ENCODE results near the gene MCFD2.
A peak's percentile ranks its signal among the peaks of the same experiment; 100 is the strongest.

The MCFD2 gene

DNA sequence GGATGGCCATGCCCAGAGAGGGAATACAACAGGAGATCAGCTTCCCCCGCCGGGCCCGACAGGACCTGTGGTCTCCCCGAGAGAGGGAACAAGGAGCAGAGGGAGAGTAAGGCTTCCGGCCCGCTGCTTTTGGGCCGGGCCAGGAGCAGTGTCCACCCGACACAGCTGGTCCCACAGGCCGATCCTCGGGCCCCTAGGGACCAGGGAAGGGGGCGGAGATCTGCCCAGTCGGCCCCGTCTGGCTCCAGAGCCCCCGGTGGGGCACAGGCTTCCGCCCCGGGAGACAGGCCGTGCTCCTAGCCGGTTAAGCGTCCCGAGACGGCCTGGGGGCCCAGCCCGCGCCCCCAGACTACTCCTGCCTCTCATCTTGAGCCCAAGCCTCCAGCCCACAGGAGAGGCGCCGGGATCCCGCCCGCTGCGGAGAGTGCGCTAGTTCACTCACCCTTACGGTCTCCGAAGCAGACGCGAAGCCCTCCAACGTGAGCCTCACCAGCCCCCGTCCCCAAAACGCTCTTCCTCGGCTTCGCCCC, at the start of gene MCFD2:
TSS of gene MCFD2 (minus strand) at position 526 of the 530 bp plus-strand sequence. CDS start 6,635 bp downstream, outside the sequence.
- Mint-ChIP-seq H3K4me3 (peak within 1 kb of the TSS; percentile 96), H3K27me3 (ENCODE audit: low read depth) (peaks cover 4% of the 10 kb centered on the region), H3K9me3 (no peaks in the 10 kb centered on the region)

DNA sequence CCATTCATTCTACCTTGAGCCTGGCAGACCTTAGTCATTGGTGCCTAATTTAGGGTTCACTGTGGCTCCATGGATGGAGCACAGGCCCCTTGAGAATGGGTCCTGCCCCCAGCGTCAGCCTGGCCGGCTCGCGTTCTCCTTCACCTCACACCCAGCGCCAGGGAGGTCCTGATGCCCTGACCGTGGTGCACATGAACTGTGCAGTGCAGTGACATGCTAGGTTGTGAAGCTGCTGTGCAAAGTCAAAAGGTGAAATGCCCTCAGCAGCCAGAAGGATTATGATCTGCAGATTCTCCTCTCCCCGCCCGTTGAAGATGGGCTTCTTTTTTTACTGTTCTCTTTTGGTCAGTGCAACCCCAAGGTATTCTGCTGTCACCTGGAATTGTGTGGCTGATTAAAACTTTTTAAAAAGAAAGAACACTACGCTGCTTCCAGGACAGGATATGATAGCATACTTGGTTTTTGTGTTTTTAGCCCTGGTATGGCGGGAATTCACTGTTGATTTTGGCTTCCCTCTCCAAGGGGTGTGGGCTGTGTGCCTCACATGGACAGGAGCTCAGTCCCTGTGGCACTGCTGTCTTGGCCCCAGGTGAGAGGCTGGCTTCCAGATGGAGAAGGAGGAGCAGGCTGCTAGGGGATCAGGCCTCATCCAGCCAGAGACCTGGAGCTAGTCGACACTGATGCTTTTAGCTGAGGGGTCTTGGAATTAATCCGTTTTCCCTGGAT, 49.4 kb upstream of the MCFD2 start:
- Mint-ChIP-seq H3K36me3 (ENCODE audit: low read depth) (peaks cover 13% of the 10 kb centered on the region), H3K27me3 (ENCODE audit: low read depth) (no peaks in the 10 kb centered on the region), H3K4me3 (no peak overlapping the region), H3K4me1 (ENCODE audit: low read depth) (peaks cover 24% of the 10 kb centered on the region), H3K9me3 (no peaks in the 10 kb centered on the region), H3K27ac (no peak overlapping the region)

More for the DNA sequence above, at the start of gene MCFD2:
- Mint-ChIP-seq H3K4me1 (ENCODE audit: low read depth) (peaks cover 30% of the 10 kb centered on the region), H3K27ac (peak within 1 kb of the TSS; percentile 83), H3K36me3 (ENCODE audit: low read depth) (peaks cover 10% of the 10 kb centered on the region)

DNA sequence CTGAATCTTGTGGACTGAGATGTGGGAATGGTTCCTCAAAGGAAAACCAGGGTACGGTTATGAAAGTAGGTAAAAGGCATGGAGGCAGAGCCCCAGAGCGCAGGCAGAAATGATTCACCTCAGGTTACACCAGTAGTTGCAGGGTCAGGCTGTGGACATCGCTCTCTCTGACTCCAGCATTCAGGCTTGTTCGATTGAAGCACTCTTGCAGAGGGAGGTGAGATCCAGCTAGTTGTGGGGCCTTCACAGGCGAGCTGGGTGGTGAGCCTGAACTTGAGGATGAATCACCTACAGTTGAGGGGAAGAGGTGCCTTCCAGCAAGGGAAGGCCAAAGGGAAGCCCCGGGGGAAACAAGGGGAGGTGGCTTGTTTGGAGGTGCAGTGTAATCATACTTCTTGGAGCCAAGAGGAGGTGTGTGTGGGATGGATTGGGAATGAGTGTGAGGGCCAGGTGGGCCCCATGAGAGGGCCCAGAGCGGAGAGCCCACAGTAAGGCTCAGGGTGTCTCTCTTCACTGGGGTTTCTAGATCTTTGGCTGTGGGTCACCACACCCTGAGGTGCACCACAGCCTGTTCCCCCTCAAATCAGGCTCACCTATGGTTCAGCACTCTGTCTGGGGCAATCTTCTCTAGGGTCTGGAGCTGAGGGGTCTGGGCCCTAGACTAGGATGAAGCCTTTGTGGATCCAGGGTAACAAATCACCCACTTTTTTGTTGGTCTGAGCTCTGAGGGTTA, 48.5 kb upstream of the MCFD2 start:
- Mint-ChIP-seq H3K27me3 (ENCODE audit: low read depth) (no peaks in the 10 kb centered on the region), H3K9me3 (no peaks in the 10 kb centered on the region), H3K27ac (no peak overlapping the region), H3K36me3 (ENCODE audit: low read depth) (peaks cover 16% of the 10 kb centered on the region), H3K4me1 (ENCODE audit: low read depth) (peaks cover 25% of the 10 kb centered on the region), H3K4me3 (no peak overlapping the region)

GRCh38 chr2:46963210-46963609, 47.6 kb upstream of the MCFD2 start:
- Mint-ChIP-seq H3K4me1 (ENCODE audit: low read depth) (peaks cover 25% of the 10 kb centered on the region), H3K4me3 (no peak overlapping the region), H3K27me3 (ENCODE audit: low read depth) (no peaks in the 10 kb centered on the region), H3K36me3 (ENCODE audit: low read depth) (peaks cover 20% of the 10 kb centered on the region), H3K27ac (peak overlapping the region; percentile 20), H3K9me3 (no peaks in the 10 kb centered on the region)

GRCh38 chr2:46962751-46963150, 47.1 kb upstream of the MCFD2 start:
- Mint-ChIP-seq H3K4me1 (ENCODE audit: low read depth) (peaks cover 25% of the 10 kb centered on the region), H3K9me3 (no peaks in the 10 kb centered on the region), H3K36me3 (ENCODE audit: low read depth) (peaks cover 20% of the 10 kb centered on the region), H3K27ac (no peak overlapping the region), H3K27me3 (ENCODE audit: low read depth) (no peaks in the 10 kb centered on the region), H3K4me3 (no peak overlapping the region)

- H3K27ac Mint-ChIP-seq, result no peak overlapping the region
Observed at GRCh38 chr2:46960618-46961017, 45.0 kb upstream of the MCFD2 start.

GRCh38 chr2:46958431-46959017, 42.9 kb upstream of the MCFD2 start:
- H3K27me3 Mint-ChIP-seq (ENCODE audit: low read depth), result no peaks in the 10 kb centered on the region
- H3K36me3 Mint-ChIP-seq (ENCODE audit: low read depth), result peaks cover 44% of the 10 kb centered on the region
- peaks cover 17% of the 10 kb centered on the region for H3K4me1 Mint-ChIP-seq (ENCODE audit: low read depth)
- no peak overlapping the region for H3K27ac Mint-ChIP-seq
- H3K9me3 Mint-ChIP-seq, result no peaks in the 10 kb centered on the region
- no peak overlapping the region for H3K4me3 Mint-ChIP-seq

More at GRCh38 chr2:46960618-46961017, 45.0 kb upstream of the MCFD2 start:
- Mint-ChIP-seq H3K4me1 (ENCODE audit: low read depth) (peaks cover 25% of the 10 kb centered on the region), H3K9me3 (no peaks in the 10 kb centered on the region), H3K27me3 (ENCODE audit: low read depth) (no peaks in the 10 kb centered on the region), H3K4me3 (no peak overlapping the region), H3K36me3 (ENCODE audit: low read depth) (peaks cover 35% of the 10 kb centered on the region)

DNA sequence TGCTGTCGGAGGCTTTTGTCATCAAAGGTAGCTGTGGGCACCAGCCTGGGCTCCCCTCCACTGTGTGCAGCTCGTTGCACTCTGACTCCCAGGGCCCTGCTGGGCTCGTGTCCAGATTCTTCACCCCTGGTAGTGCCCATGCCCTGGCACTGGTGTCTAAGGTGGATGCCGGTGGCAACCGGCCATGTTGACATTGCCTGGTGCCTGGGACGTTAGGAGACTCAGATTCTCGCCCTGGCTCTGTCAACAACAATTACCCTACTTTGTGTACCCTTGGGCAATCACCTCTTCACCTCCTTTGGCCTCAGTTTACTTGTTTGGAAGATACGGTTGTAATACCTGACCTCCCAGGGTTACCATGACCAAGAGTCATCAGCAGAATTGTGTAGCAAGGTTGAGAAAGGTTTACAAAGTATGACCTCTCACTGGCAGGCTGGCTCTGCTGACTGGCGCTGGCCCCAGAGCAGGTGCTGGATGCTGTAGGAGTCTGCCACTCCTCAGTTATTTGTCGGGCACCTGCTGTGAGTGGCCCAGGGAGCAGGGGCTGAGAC, 41.5 kb upstream of the MCFD2 start:
- no peaks in the 10 kb centered on the region for H3K27me3 Mint-ChIP-seq (ENCODE audit: low read depth)

GRCh38 chr2:46955764-46956163, 40.2 kb upstream of the MCFD2 start:
- H3K36me3 Mint-ChIP-seq (ENCODE audit: low read depth), result peaks cover 52% of the 10 kb centered on the region
- no peak overlapping the region for H3K27ac Mint-ChIP-seq
- no peaks in the 10 kb centered on the region for H3K9me3 Mint-ChIP-seq

More for the DNA sequence above, 41.5 kb upstream of the MCFD2 start:
- no peak overlapping the region for H3K4me3 Mint-ChIP-seq
- H3K4me1 Mint-ChIP-seq (ENCODE audit: low read depth), result peaks cover 12% of the 10 kb centered on the region
- H3K9me3 Mint-ChIP-seq, result no peaks in the 10 kb centered on the region
- H3K27ac Mint-ChIP-seq, result no peak overlapping the region
- peaks cover 45% of the 10 kb centered on the region for H3K36me3 Mint-ChIP-seq (ENCODE audit: low read depth)

DNA sequence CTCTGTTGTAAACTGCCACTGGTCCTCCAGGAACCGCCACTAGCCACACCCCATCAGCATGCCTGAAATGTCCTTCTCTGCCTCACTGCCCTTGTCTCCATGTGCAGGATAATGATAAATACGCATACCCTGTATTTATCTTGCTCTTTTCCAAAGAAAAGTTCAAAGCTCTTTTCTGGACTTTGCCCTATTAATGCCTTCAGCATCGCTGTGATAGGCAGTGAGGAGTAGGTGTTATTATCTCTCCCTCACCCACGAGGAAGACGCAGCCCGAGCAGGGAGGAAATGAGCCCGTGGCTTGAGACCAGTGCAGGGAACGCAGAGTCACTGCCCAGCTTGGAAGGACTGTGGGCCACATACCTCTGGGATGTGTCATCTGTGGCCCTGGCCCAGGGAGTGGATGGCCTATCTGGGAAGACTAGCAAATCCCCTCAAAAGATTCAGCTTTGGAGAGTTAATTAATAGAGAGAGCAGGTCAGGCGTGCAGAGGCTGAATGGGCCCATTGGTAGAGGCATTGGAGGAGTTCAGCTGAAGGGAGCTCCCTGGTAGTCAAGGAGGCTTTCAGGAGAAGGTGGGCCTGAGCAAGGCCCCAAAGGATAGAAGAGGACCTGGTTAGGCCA, 39.5 kb upstream of the MCFD2 start:
- Mint-ChIP-seq H3K4me3 (no peak overlapping the region), H3K27ac (no peak overlapping the region), H3K9me3 (no peaks in the 10 kb centered on the region), H3K4me1 (ENCODE audit: low read depth) (peaks cover 25% of the 10 kb centered on the region), H3K36me3 (ENCODE audit: low read depth) (peaks cover 57% of the 10 kb centered on the region), H3K27me3 (ENCODE audit: low read depth) (no peaks in the 10 kb centered on the region)

More at GRCh38 chr2:46955764-46956163, 40.2 kb upstream of the MCFD2 start:
- Mint-ChIP-seq H3K4me3 (no peak overlapping the region), H3K27me3 (ENCODE audit: low read depth) (no peaks in the 10 kb centered on the region), H3K4me1 (ENCODE audit: low read depth) (peaks cover 23% of the 10 kb centered on the region)

DNA sequence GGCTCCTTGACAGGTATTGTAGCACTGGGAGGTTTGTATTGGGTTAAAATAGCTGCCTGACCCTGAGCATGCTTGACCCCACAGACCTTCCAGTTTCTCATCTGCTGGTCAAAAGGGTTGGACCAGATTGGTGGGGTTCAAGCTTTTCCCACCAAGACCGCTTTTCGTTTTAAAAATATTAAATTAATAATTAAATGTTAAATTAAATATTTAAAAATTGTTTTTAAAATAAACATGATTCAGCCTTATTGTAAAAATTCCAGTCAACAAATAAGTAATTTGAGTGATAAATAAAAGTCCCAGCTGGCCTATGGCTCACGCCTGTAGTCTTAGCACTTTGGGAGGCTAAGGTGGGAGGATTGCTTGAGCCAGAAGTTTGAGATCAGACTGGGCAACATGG, 36.6 kb upstream of the MCFD2 start:
- H3K4me1 Mint-ChIP-seq (ENCODE audit: low read depth), result peaks cover 31% of the 10 kb centered on the region
- H3K9me3 Mint-ChIP-seq, result no peaks in the 10 kb centered on the region
- peaks cover 47% of the 10 kb centered on the region for H3K36me3 Mint-ChIP-seq (ENCODE audit: low read depth)
- no peak overlapping the region for H3K4me3 Mint-ChIP-seq
- H3K27ac Mint-ChIP-seq, result no peak overlapping the region
- H3K27me3 Mint-ChIP-seq (ENCODE audit: low read depth), result no peaks in the 10 kb centered on the region

DNA sequence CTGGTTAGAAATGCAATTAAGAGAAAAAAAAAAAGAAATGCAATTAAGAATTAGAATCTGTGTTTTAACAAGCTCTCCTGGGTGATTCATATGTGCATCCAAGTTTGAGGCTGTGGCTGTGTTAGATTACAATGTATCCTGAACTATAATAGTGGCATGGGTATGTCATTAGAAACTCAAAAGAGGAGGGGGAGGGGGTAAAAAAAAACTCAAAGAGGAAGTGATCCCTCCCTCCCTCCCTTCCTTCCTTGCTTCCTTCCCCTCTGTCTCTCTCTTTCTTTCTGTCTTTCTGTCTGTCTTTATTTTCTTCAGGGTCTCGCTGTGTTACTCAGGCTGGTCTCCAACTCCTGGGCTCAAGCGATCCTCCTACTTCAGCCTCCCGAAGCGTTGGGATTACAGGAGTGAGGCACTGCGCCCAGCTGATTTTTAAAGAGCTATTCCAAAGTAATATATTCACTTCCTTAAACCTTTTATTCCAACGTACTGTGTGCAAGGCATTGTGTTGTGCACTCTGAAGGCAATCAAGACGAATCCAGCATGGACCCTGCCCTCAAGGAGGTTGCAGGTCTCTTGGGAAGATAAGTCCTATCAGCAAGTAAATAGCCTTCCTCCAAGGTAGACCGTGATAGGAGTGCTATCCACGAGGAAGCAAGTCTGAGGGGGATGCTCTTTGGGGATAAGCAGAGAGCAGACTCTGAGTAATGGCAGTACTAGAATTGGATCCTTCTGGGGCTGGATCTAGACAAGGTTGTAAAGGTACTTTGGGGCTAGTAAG, 35.9 kb upstream of the MCFD2 start:
- H3K36me3 Mint-ChIP-seq (ENCODE audit: low read depth), result peaks cover 48% of the 10 kb centered on the region
- peak overlapping the region; percentile 45 for H3K27ac Mint-ChIP-seq

GRCh38 chr2:46950314-46950713, 34.7 kb upstream of the MCFD2 start:
- H3K36me3 Mint-ChIP-seq (ENCODE audit: low read depth), result peaks cover 49% of the 10 kb centered on the region
- H3K4me1 Mint-ChIP-seq (ENCODE audit: low read depth), result peaks cover 44% of the 10 kb centered on the region
- H3K27ac Mint-ChIP-seq, result no peak overlapping the region
- no peaks in the 10 kb centered on the region for H3K9me3 Mint-ChIP-seq
- H3K4me3 Mint-ChIP-seq, result no peak overlapping the region
- H3K27me3 Mint-ChIP-seq (ENCODE audit: low read depth), result no peaks in the 10 kb centered on the region

More for the DNA sequence above, 35.9 kb upstream of the MCFD2 start:
- no peaks in the 10 kb centered on the region for H3K9me3 Mint-ChIP-seq
- no peaks in the 10 kb centered on the region for H3K27me3 Mint-ChIP-seq (ENCODE audit: low read depth)
- H3K4me3 Mint-ChIP-seq, result no peak overlapping the region
- H3K4me1 Mint-ChIP-seq (ENCODE audit: low read depth), result peaks cover 35% of the 10 kb centered on the region
